Measurements from ENCODE around the gene IGF2BP3.

IGF2BP3 gene

DNA sequence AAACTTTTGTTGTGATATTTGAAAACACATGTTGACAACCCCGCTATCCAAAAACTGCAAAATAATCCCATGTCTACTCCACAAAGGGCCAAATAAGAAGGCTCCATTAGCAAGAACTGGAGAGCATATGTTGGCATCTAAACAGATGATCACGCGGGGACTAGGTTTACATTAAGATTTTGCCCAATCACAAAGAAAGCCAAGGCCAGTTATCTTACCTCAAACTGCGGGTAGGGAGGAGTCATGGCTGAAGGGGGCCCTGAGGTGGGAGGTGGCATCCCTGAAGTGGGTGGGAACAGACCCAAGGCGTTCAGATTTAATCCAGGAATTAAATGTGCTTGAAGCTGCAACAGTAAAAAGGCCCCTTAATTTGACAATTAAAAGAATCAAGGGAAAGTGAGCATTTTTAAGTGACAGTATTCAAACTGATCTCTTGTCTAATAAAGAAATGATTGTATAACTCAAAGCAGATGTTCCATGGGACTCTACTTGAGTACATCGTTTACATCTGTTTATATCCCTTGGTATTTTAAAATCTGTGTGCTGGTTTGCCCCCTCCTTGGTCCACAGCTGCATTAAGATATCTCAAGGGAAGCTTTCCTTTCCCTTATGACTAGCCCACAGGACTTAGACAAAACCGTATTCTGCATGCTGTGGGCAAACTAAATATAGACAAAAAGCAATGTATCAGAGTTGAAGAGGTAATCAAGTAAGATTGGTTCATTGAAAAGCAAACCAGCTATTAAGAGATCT lies 128.3 kb downstream of the IGF2BP3 start:
- TF ChIP-seq, protein P1, sequence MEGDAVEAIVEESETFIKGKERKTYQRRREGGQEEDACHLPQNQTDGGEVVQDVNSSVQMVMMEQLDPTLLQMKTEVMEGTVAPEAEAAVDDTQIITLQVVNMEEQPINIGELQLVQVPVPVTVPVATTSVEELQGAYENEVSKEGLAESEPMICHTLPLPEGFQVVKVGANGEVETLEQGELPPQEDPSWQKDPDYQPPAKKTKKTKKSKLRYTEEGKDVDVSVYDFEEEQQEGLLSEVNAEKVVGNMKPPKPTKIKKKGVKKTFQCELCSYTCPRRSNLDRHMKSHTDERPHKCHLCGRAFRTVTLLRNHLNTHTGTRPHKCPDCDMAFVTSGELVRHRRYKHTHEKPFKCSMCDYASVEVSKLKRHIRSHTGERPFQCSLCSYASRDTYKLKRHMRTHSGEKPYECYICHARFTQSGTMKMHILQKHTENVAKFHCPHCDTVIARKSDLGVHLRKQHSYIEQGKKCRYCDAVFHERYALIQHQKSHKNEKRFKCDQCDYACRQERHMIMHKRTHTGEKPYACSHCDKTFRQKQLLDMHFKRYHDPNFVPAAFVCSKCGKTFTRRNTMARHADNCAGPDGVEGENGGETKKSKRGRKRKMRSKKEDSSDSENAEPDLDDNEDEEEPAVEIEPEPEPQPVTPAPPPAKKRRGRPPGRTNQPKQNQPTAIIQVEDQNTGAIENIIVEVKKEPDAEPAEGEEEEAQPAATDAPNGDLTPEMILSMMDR (conservative IDR thresholded peaks at IDR 0.05; ENCODE audit: control insufficient read depth, insufficient read depth, low read depth, low read length): no peak
- H3K4me3 ChIP-seq (ENCODE audit: control insufficient read depth, low read depth, low read length): no peak overlapping the region
- DNase-seq (ENCODE audit: low read depth): peak; percentile 40

DNA sequence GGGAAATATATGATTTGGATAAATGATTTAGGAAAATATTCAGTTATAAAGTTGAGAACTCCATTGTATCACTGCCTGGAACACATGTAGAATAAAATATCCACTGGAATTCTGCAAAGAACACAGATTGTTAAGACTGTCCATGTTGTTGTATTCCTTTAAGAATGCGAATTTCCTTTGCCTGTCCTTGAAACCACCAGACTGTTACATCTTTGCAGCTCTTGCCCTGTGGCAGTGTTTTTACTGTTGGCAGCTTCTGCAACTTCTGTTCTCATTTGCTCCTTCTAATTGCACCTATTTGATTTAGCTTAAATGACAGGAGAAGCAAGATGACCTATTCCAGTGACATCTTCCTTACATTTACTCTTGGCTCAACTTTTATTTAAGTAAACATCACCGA lies 131.4 kb downstream of the IGF2BP3 start:
- TF ChIP-seq, protein P1 (conservative IDR thresholded peaks at IDR 0.05; ENCODE audit: control insufficient read depth, insufficient read depth, low read depth, low read length): no peak
- DNase-seq (ENCODE audit: low read depth): no peak

DNA sequence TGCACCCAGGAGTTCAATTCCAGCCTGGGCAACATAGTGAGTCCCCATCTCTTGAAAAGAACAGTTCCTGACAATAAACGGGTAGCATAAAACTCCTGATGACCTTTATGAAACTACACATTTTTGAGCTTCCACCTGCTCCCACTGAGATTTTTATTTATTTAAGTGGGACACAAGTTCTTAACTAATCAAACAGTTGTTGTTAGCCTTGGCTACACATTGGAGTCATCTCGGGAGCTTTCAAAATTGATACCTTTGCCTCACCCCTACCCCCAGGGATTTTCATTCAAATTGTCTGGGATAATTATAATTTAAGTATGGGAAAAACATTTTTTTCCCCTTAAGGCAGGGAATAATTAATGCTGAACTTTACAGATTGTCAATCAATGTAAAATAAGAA lies 131.9 kb downstream of the IGF2BP3 start:
- no peak for DNase-seq (ENCODE audit: low read depth)
- TF ChIP-seq, protein P1 (conservative IDR thresholded peaks at IDR 0.05; ENCODE audit: control insufficient read depth, insufficient read depth, low read depth, low read length): no peak
- no peak overlapping the region for H3K4me3 ChIP-seq (ENCODE audit: control insufficient read depth, low read depth, low read length)

More for the DNA sequence above, 131.4 kb downstream of the IGF2BP3 start:
- no peak overlapping the region for H3K4me3 ChIP-seq (ENCODE audit: control insufficient read depth, low read depth, low read length)

DNA sequence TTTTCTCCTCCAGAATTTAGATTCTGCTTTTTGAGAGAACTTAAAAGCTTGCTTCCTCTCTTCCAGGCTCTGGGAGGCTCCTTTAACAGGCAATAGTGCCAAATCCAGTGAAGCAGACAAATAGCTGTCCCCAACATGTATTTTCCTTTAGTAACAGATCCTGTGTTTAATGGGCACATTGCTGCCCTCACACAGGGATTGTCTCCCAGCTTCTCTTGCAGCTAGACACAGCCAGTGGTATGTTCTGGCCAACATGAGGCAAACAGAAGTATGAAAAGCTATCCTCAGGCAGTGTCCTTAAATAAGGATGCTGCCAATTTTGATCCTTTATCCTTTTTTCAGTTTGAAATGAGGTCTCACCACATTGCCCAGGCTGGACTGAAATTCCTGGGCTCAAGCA lies 132.9 kb downstream of the IGF2BP3 start:
- no peak overlapping the region for H3K4me3 ChIP-seq (ENCODE audit: control insufficient read depth, low read depth, low read length)
- DNase-seq (ENCODE audit: low read depth): no peak
- TF ChIP-seq, protein P1 (conservative IDR thresholded peaks at IDR 0.05; ENCODE audit: control insufficient read depth, insufficient read depth, low read depth, low read length): no peak

DNA sequence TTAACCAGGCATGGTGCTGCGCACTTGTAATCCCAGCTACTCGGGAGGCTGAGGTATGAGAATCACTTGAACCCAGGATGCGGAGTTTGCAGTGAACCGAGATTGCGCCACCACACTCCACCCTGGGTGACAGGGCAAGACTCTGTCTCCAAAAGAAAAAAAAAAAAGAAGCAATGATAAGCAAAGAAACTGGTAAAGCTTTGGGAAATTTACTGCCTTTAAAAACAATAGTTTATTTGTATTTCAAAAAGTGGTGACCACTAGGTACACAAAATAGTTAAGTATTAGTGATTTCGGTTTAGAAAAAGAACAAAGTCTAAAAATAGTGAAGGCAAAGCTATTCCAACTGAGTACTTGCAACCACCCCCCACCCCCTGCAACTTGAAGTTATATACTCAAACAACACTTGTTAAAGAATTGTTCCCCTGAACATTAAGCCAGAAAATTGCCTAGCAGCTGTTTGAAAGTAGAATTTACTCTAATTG lies 133.4 kb downstream of the IGF2BP3 start:
- TF ChIP-seq, protein P1 (conservative IDR thresholded peaks at IDR 0.05; ENCODE audit: control insufficient read depth, insufficient read depth, low read depth, low read length): no peak
- DNase-seq (ENCODE audit: low read depth): no peak
- no peak overlapping the region for H3K4me3 ChIP-seq (ENCODE audit: control insufficient read depth, low read depth, low read length)

DNA sequence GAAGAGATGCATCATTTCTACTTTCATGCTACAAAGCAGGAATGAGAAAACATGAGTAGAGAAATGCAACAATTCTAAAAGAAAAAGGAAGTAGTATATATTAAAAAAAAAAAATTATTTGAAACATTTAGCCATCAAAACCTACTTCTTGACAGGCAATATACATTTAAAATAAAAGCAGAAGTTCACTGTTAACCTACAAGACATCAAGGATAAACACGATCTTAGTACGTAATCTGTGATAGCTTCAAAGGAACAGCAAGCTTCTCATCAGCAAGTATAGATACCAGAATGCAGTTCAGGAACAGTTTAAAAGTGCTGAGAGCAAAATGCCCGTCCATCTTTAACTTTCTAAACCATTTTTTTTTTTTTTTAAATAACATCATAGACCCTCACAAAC lies 134.2 kb downstream of the IGF2BP3 start:
- no peak for DNase-seq (ENCODE audit: low read depth)
- TF ChIP-seq, protein P1 (conservative IDR thresholded peaks at IDR 0.05; ENCODE audit: control insufficient read depth, insufficient read depth, low read depth, low read length): no peak
- no peak overlapping the region for H3K4me3 ChIP-seq (ENCODE audit: control insufficient read depth, low read depth, low read length)

All from fibroblast of mammary gland (primary cell).